Neural progenitor cell (in vitro differentiated cells): ENCODE measurements around the gene GOLGA6L2. TPM values are rescaled to one million over a fixed set of nuclear protein-coding genes. Genes with fewer than 3 reads are reported as not detected.
A peak's percentile ranks its signal among the peaks of the same experiment; 100 is the strongest.
"Not testable (repeated sequence)": the region's sequence is repeated elsewhere in the genome, so short reads cannot be mapped to it uniquely, and the experiment has no call there.

Experiments
- DNase-seq: peaks from one replicate; pipeline ENCODE4 v3.0.0-alpha.2; 2016; ENCODE audit warnings: low spot score
- H2AFZ ChIP-seq: fragments of 200-600 bp; sonication (generic); replicated peaks from 2 replicates; pipeline ENCODE4 v1.6.1; 2016; ENCODE audit warnings: antibody characterized with exemption
- H3F3A ChIP-seq: fragments of 200-600 bp; sonication (generic); 2 replicates; pipeline ENCODE4 v1.6.1; 2016; ENCODE audit warnings: antibody characterized with exemption, low read depth
- H3K27ac ChIP-seq: fragments of 200-600 bp; sonication (generic); 2 replicates; pipeline ENCODE4 v1.5.1; 2016; ENCODE audit warnings: mild to moderate bottlenecking
- H3K27me3 ChIP-seq: fragments of 200-600 bp; sonication (generic); 2 replicates; pipeline ENCODE4 v1.6.1; 2016; ENCODE audit warnings: mild to moderate bottlenecking, moderate library complexity
- H3K36me3 ChIP-seq: fragments of 200-600 bp; sonication (generic); 2 replicates; pipeline ENCODE4 v1.5.1; 2016
- H3K4me1 ChIP-seq: fragments of 200-600 bp; sonication (generic); 2 replicates; pipeline ENCODE4 v1.6.1; 2016; ENCODE audit warnings: mixed run types
- H3K4me2 ChIP-seq: fragments of 200-600 bp; sonication (generic); 2 replicates; pipeline ENCODE4 v1.6.1; 2016
- H3K4me3 ChIP-seq: fragments of 200-600 bp; sonication (generic); 2 replicates; pipeline ENCODE4 v1.5.1; 2016
- H3K79me2 ChIP-seq: fragments of 200-600 bp; sonication (generic); 2 replicates; pipeline ENCODE4 v1.6.1; 2016; ENCODE audit warnings: low read depth
- H3K9ac ChIP-seq: fragments of 200-600 bp; sonication (generic); 2 replicates; pipeline ENCODE4 v1.6.1; 2016
- H3K9me3 ChIP-seq: fragments of 200-600 bp; sonication (generic); 2 replicates; pipeline ENCODE4 v1.5.1; 2016; ENCODE audit warnings: low read depth
- H4K20me1 ChIP-seq: fragments of 200-600 bp; sonication (generic); 2 replicates; pipeline ENCODE4 v1.6.1; 2016; ENCODE audit warnings: low read depth
- H3K27ac Mint-ChIP-seq: 3 replicates; pipeline ENCODE4 v1.8.0; 2021; ENCODE audit warnings: mixed read lengths
- H3K27me3 Mint-ChIP-seq: 2 replicates; pipeline ENCODE4 v1.8.0; 2022; ENCODE audit warnings: low read depth, mild to moderate bottlenecking, inconsistent platforms, moderate library complexity, mixed read lengths; ENCODE audit not compliant: insufficient read depth
- H3K36me3 Mint-ChIP-seq: 3 replicates; pipeline ENCODE4 v1.8.0; 2021; ENCODE audit warnings: mixed read lengths
- H3K4me1 Mint-ChIP-seq: 3 replicates; pipeline ENCODE4 v1.8.0; 2021; ENCODE audit warnings: mixed read lengths
- H3K4me3 Mint-ChIP-seq: 3 replicates; pipeline ENCODE4 v1.8.0; 2021; ENCODE audit warnings: mild to moderate bottlenecking, moderate library complexity, mixed read lengths
- H3K9me3 Mint-ChIP-seq: 3 replicates; pipeline ENCODE4 v1.8.0; 2020; ENCODE audit warnings: mixed read lengths
- EZH2 ChIP-seq: fragments of 200-600 bp; sonication (generic); IDR thresholded peaks from 2 replicates; pipeline ENCODE4 v1.6.1; 2017; ENCODE audit warnings: antibody characterized with exemption, mild to moderate bottlenecking, moderate library complexity
- EZH2phosphoT487 ChIP-seq: fragments of 200-600 bp; sonication (generic); IDR thresholded peaks from 2 replicates; pipeline ENCODE4 v1.6.1; 2017; ENCODE audit warnings: antibody characterized with exemption
- total RNA-seq: library from RNA; depleted of rRNA; stranded (reverse); fragments of >200 nt; gene quantifications from 2 replicates; pipeline ENCODE4 v1.2.3, GENCODE V29; 2015; ENCODE audit warnings: low replicate concordance
- TF ChIP-seq, protein P1 (sequence below): fragments of 200-600 bp; sonication (generic); IDR thresholded peaks from 2 replicates; pipeline ENCODE4 v1.5.1; 2017; ENCODE audit warnings: antibody characterized with exemption, mild to moderate bottlenecking

The GOLGA6L2 gene
- total RNA-seq, 1 donor from 2014 or later, result not detected

GRCh38 chr15:23422099-23422945 lies 24.7 kb downstream of the GOLGA6L2 start:
- no peaks in the 10 kb centered on the region for H3K36me3 Mint-ChIP-seq
- no peaks in the 10 kb centered on the region for H4K20me1 ChIP-seq
- no peak overlapping the region for H3K27ac ChIP-seq
- peaks cover 15% of the 10 kb centered on the region for H3K9me3 Mint-ChIP-seq
- H3K27ac Mint-ChIP-seq, result no peak overlapping the region
- peaks cover 2% of the 10 kb centered on the region for H3K4me1 Mint-ChIP-seq
- no peak overlapping the region for H3K9ac ChIP-seq
- H3K4me3 ChIP-seq, result no peak overlapping the region
- H3K9me3 ChIP-seq, result no peaks in the 10 kb centered on the region
- peaks cover 7% of the 10 kb centered on the region for H3K27me3 Mint-ChIP-seq
- H3K4me2 ChIP-seq, result no peak overlapping the region
- H3F3A ChIP-seq, result no peaks in the 10 kb centered on the region
- no peaks in the 10 kb centered on the region for H3K27me3 ChIP-seq
- no peak for DNase-seq
- H3K36me3 ChIP-seq, result no peaks in the 10 kb centered on the region
- no peaks in the 10 kb centered on the region for H3K4me1 ChIP-seq
- no peaks in the 10 kb centered on the region for H3K79me2 ChIP-seq
- H3K4me3 Mint-ChIP-seq, result no peak overlapping the region
- TF ChIP-seq, protein P1, sequence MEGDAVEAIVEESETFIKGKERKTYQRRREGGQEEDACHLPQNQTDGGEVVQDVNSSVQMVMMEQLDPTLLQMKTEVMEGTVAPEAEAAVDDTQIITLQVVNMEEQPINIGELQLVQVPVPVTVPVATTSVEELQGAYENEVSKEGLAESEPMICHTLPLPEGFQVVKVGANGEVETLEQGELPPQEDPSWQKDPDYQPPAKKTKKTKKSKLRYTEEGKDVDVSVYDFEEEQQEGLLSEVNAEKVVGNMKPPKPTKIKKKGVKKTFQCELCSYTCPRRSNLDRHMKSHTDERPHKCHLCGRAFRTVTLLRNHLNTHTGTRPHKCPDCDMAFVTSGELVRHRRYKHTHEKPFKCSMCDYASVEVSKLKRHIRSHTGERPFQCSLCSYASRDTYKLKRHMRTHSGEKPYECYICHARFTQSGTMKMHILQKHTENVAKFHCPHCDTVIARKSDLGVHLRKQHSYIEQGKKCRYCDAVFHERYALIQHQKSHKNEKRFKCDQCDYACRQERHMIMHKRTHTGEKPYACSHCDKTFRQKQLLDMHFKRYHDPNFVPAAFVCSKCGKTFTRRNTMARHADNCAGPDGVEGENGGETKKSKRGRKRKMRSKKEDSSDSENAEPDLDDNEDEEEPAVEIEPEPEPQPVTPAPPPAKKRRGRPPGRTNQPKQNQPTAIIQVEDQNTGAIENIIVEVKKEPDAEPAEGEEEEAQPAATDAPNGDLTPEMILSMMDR, result no peak
- TF ChIP-seq EZH2 (no peak), EZH2phosphoT487 (no peak)
- H2AFZ ChIP-seq, result no peak overlapping the region

GRCh38 chr15:23420806-23421575 lies 26.1 kb downstream of the GOLGA6L2 start:
- Mint-ChIP-seq H3K36me3 (no peaks in the 10 kb centered on the region), H3K9me3 (peaks cover 18% of the 10 kb centered on the region), H3K4me1 (peaks cover 2% of the 10 kb centered on the region), H3K27me3 (peaks cover 7% of the 10 kb centered on the region), H3K4me3 (no peak overlapping the region), H3K27ac (no peak overlapping the region)
- Histone ChIP-seq H3K36me3 (no peaks in the 10 kb centered on the region), H2AFZ (peak overlapping the region; percentile 34), H3K9ac (no peak overlapping the region), H3K4me1 (no peaks in the 10 kb centered on the region), H3K27me3 (no peaks in the 10 kb centered on the region), H3F3A (no peaks in the 10 kb centered on the region), H3K79me2 (no peaks in the 10 kb centered on the region), H3K4me2 (no peak overlapping the region), H3K27ac (no peak overlapping the region), H3K9me3 (no peaks in the 10 kb centered on the region), H4K20me1 (no peaks in the 10 kb centered on the region), H3K4me3 (no peak overlapping the region)
- DNase-seq, result no peak
- TF ChIP-seq EZH2phosphoT487 (no peak), EZH2 (no peak)
- TF ChIP-seq, protein P1, result no peak

DNA sequence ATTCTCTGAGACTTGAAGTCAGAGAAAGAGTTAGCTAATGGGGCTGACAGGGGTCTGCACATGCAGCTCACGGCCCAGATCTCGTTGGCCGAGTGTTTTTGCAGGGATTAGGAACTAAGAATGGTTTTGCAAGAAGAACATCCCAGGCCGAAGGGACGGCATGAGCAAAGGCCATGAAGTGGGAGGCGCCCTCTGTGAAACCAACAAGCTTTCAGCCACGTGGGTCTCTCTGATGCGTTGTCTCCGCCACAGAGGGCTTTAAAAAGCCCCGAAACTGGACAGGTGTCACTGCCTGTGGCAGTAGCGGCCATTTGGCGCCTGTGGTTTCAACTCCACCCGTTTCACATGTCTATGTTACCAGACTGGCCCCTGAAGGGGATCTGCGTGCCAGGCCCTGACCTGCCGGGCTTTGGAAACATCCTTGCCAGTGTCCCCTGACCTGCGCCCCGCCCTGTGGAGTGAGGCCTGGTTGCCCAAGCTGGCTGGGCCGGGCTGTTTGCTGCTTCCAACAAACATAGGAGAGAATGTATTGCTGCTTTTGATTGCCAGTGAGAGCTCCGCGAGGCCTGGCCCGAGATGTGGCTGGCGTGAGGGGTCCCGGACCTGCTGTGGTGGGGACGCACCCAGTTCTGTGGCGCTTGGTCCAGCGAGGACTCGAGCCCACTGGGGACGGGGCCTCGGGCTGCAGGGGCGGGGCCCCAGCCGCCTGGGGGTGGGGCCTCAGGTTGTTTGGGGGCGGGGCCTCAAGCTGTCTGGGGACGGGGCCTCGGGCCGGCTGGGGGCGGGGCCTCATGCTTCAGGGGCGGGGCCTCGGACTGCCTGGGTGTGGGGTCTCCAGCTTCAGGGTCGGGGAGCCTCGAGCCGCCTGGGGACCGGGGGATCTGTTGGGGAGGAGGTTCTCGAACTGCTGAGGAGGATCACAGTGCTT lies 30.4 kb downstream of the GOLGA6L2 start:
- Mint-ChIP-seq H3K36me3 (no peaks in the 10 kb centered on the region), H3K9me3 (peaks cover 21% of the 10 kb centered on the region), H3K4me1 (peaks cover 2% of the 10 kb centered on the region), H3K27ac (no peak overlapping the region), H3K27me3 (peaks cover 12% of the 10 kb centered on the region), H3K4me3 (no peak overlapping the region)
- Histone ChIP-seq H3K4me2 (no peak overlapping the region), H3K9me3 (no peaks in the 10 kb centered on the region), H3K79me2 (no peaks in the 10 kb centered on the region), H3K4me1 (no peaks in the 10 kb centered on the region), H3K4me3 (no peak overlapping the region), H3K27me3 (no peaks in the 10 kb centered on the region), H2AFZ (no peak overlapping the region), H3K27ac (no peak overlapping the region), H3K9ac (no peak overlapping the region), H3K36me3 (no peaks in the 10 kb centered on the region), H3F3A (no peaks in the 10 kb centered on the region), H4K20me1 (no peaks in the 10 kb centered on the region)
- no peak for DNase-seq
- TF ChIP-seq EZH2 (no peak), EZH2phosphoT487 (no peak)
- TF ChIP-seq, protein P1, result no peak

DNA sequence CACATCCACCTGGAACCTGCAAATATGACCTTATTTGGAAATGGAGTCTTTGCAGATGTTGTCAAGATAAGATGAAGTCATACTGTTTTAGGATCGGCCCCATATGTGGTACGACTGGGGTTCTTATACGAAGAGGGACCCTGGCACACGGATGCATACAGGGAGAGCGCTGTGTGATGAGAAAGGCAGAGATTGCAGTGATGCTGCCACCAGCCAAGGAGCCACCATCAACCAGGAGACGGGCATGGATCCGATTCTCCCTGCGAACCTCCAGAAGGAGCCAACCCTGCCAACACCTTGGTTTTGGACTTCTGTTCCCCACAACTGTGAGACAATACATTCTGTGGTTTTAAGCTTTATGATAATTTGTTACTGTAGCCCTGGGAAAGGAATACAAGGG lies 31.2 kb downstream of the GOLGA6L2 start:
- H4K20me1 ChIP-seq, H3K4me3 ChIP-seq, H3K36me3 ChIP-seq, H3K27ac Mint-ChIP-seq, H3K9me3 ChIP-seq, H3K4me1 Mint-ChIP-seq, H3F3A ChIP-seq, H3K4me2 ChIP-seq, H3K4me3 Mint-ChIP-seq, DNase-seq, H3K79me2 ChIP-seq, H3K27ac ChIP-seq, H2AFZ ChIP-seq, H3K9ac ChIP-seq, H3K4me1 ChIP-seq, H3K27me3 ChIP-seq, H3K36me3 Mint-ChIP-seq: not testable (repeated sequence)
- Mint-ChIP-seq H3K9me3 (peaks cover 23% of the 10 kb centered on the region), H3K27me3 (peaks cover 12% of the 10 kb centered on the region)
